H1 (cell line): ENCODE results near the gene ZNF565. TPM values are rescaled to one million over a fixed set of nuclear protein-coding genes. Genes with fewer than 3 reads are reported as not detected.

Source experiments
- CTCF ChIA-PET: fragments of 300-600 bp; sonication (Branson Sonifier 250); formaldehyde crosslinking; loops from one replicate; lab custom pipeline; 2021; ENCODE audit not compliant: partially characterized antibody; lab: Charles Lee
- POLR2A ChIA-PET: fragments of 300-600 bp; sonication (Branson Sonifier 250); formaldehyde crosslinking; loops from one replicate; lab custom pipeline; 2021; ENCODE audit warnings: inconsistent platforms; ENCODE audit not compliant: partially characterized antibody; lab: Charles Lee
- DNase-seq, 2 experiments: peaks; one replicate each; pipeline versions ENCODE4 v3.0.0 to v3.0.0-alpha.2; 2010 to 2022; ENCODE audit warnings: low spot score in 2 of 2, low read depth in 1 of 2, mixed read lengths in 1 of 2
- FAIRE-seq: peaks from 2 replicates; lab custom pipeline; 2011; peaks lifted over from hg19 to GRCh38; lab: Jason Lieb, UNC
- H2AFZ ChIP-seq: 2 replicates; pipeline ENCODE4 v1.8.1; 2012; ENCODE audit warnings: low read length, inconsistent platforms
- H2AK5ac ChIP-seq: 2 replicates; pipeline ENCODE4 v1.6.1; 2013; ENCODE audit warnings: low read depth, low read length
- H2BK120ac ChIP-seq: replicated peaks from 2 replicates; pipeline ENCODE3; 2013; ENCODE audit warnings: low read depth, low read length, inconsistent platforms
- H2BK12ac ChIP-seq: 2 replicates; pipeline ENCODE4 v1.6.1; 2013; ENCODE audit warnings: low read depth, low read length
- H2BK15ac ChIP-seq: 2 replicates; pipeline ENCODE4 v1.6.1; 2013; ENCODE audit warnings: low read length
- H2BK20ac ChIP-seq: 2 replicates; pipeline ENCODE4 v1.6.1; 2013; ENCODE audit warnings: low read length
- H2BK5ac ChIP-seq: 2 replicates; pipeline ENCODE4 v1.6.1; 2013; ENCODE audit warnings: low read depth, low read length
- H3K14ac ChIP-seq: 2 replicates; pipeline ENCODE4 v1.6.1; 2013; ENCODE audit warnings: inconsistent platforms; ENCODE audit not compliant: insufficient read length
- H3K18ac ChIP-seq: 2 replicates; pipeline ENCODE4 v1.6.1; 2013; ENCODE audit warnings: low read length; ENCODE audit errors: extremely low read depth
- H3K23ac ChIP-seq: 2 replicates; pipeline ENCODE4 v1.6.1; 2013; ENCODE audit warnings: inconsistent platforms; ENCODE audit not compliant: insufficient read length
- H3K23me2 ChIP-seq: 2 replicates; pipeline ENCODE4 v1.6.1; 2013; ENCODE audit warnings: low read depth, low read length
- H3K27ac ChIP-seq: 2 replicates; pipeline ENCODE4 v1.6.1; 2011; ENCODE audit warnings: low read depth, low read length, inconsistent platforms
- H3K27me3 ChIP-seq, 4 experiments: replicated peaks in 1 of 4; 1 replicate in 1 of 4; 2 replicates in 3 of 4; pipeline versions ENCODE4 v1.6.1 to v1.8.1; 2011 to 2013; ENCODE audit warnings: low read length in 3 of 4, mild to moderate bottlenecking in 3 of 4, inconsistent platforms in 2 of 4, mixed read lengths in 2 of 4, moderate library complexity in 1 of 4; ENCODE audit not compliant: control insufficient read depth in 3 of 4, insufficient read depth in 3 of 4; ENCODE audit errors: extremely low read depth in 1 of 4
- H3K36me3 ChIP-seq, 4 experiments: 2 replicates each; pipeline versions ENCODE4 v1.6.1 to v1.8.1; 2011 to 2013; ENCODE audit warnings: mild to moderate bottlenecking in 4 of 4, low read length in 3 of 4, moderate library complexity in 2 of 4, control low read depth in 1 of 4, inconsistent platforms in 1 of 4; ENCODE audit not compliant: insufficient read depth in 4 of 4, control insufficient read depth in 2 of 4
- H3K4ac ChIP-seq: replicated peaks from 2 replicates; pipeline ENCODE3; 2013; ENCODE audit warnings: low read length, low read depth, mixed read lengths, inconsistent platforms; ENCODE audit not compliant: insufficient read length
- H3K4me1 ChIP-seq, 4 experiments: replicated peaks in 1 of 4; 1 replicate in 1 of 4; 2 replicates in 3 of 4; pipeline versions ENCODE4 v1.6.1 to v1.8.1; 2011 to 2013; ENCODE audit warnings: low read length in 3 of 4, inconsistent platforms in 2 of 4, mixed read lengths in 1 of 4; ENCODE audit not compliant: insufficient read depth in 4 of 4, control insufficient read depth in 3 of 4
- H3K4me2 ChIP-seq, 2 experiments: 2 replicates each; pipeline versions ENCODE4 v1.6.1 to v1.8.1; 2011 to 2013; ENCODE audit warnings: low read depth in 2 of 2, low read length in 2 of 2, control low read depth in 1 of 2, inconsistent platforms in 1 of 2, mild to moderate bottlenecking in 1 of 2; ENCODE audit not compliant: insufficient read depth in 1 of 2
- H3K4me3 ChIP-seq, 4 experiments: fragments of 200-600, 300-600 bp in 1 of 4; sonication (generic), shearing (Covaris generic), sonication (Bioruptor Twin) in 1 of 4; 2 replicates each; pipeline versions ENCODE4 v1.5.1 to v1.8.1; 2011 to 2016; ENCODE audit warnings: low read length in 4 of 4, low read depth in 3 of 4, control low read depth in 2 of 4, inconsistent platforms in 2 of 4, mild to moderate bottlenecking in 2 of 4, mixed read lengths in 1 of 4, moderate library complexity in 1 of 4; ENCODE audit not compliant: insufficient read depth in 2 of 4; ENCODE audit errors: extremely low read depth in 1 of 4
- H3K56ac ChIP-seq: replicated peaks from 2 replicates; pipeline ENCODE3; 2013; ENCODE audit warnings: low read depth, mild to moderate bottlenecking, mixed read lengths, low read length, inconsistent platforms; ENCODE audit not compliant: insufficient read length
- H3K79me1 ChIP-seq: 2 replicates; pipeline ENCODE4 v1.6.1; 2013; ENCODE audit warnings: low read depth, low read length, control low read depth
- H3K79me2 ChIP-seq, 2 experiments: 2 replicates each; pipeline versions ENCODE4 v1.6.1 to v1.8.1; 2012 to 2013; ENCODE audit warnings: low read length in 2 of 2, mild to moderate bottlenecking in 2 of 2, inconsistent platforms in 1 of 2; ENCODE audit not compliant: insufficient read depth in 2 of 2, control insufficient read depth in 1 of 2
- H3K9ac ChIP-seq, 4 experiments: replicated peaks in 1 of 4; 1 replicate in 1 of 4; 2 replicates in 3 of 4; pipeline versions ENCODE4 v1.6.1 to v1.8.1; 2011 to 2013; ENCODE audit warnings: low read depth in 3 of 4, low read length in 3 of 4, control low read depth in 2 of 4, mild to moderate bottlenecking in 2 of 4, moderate library complexity in 2 of 4, inconsistent platforms in 1 of 4; ENCODE audit errors: extremely low read depth in 1 of 4
- H3K9me3 ChIP-seq, 2 experiments: 2 replicates each; pipeline versions ENCODE4 v1.6.1 to v1.8.1; 2012 to 2013; ENCODE audit warnings: mild to moderate bottlenecking in 2 of 2, moderate library complexity in 2 of 2, control low read depth in 1 of 2, inconsistent platforms in 1 of 2, low read depth in 1 of 2, low read length in 1 of 2, mixed read lengths in 1 of 2; ENCODE audit not compliant: insufficient read depth in 2 of 2
- H4K20me1 ChIP-seq, 2 experiments: replicated peaks in 1 of 2; 2 replicates each; pipeline versions ENCODE3 to v1.8.1; 2011 to 2013; ENCODE audit warnings: inconsistent platforms in 2 of 2, low read length in 2 of 2, mild to moderate bottlenecking in 1 of 2; ENCODE audit not compliant: insufficient read depth in 2 of 2, control insufficient read depth in 1 of 2
- H4K5ac ChIP-seq: 2 replicates; pipeline ENCODE4 v1.6.1; 2013; ENCODE audit warnings: low read length, low read depth, mixed read lengths, inconsistent platforms; ENCODE audit not compliant: insufficient read length
- H4K8ac ChIP-seq: 2 replicates; pipeline ENCODE4 v1.8.0; 2013; ENCODE audit warnings: mild to moderate bottlenecking, moderate library complexity, low read length, inconsistent platforms; ENCODE audit not compliant: insufficient read depth; ENCODE audit errors: extremely low read depth
- H4K91ac ChIP-seq: replicated peaks from 2 replicates; pipeline ENCODE3; 2013; ENCODE audit warnings: low read length, mixed read lengths, inconsistent platforms; ENCODE audit not compliant: insufficient read length
- RAD21 ChIP-seq, 2 experiments: IDR thresholded peaks in 1 of 2; conservative IDR thresholded peaks in 1 of 2; 2 replicates each; pipeline ENCODE4 v1.6.1; 2011; ENCODE audit warnings: low read depth in 2 of 2, low read length in 2 of 2, improper control_type of control experiment in 1 of 2, inconsistent platforms in 1 of 2, mild to moderate bottlenecking in 1 of 2, moderate library complexity in 1 of 2
- WGBS, 2 experiments: shearing (Covaris generic) in 1 of 2; methylation state at CpG; one replicate each; pipeline versions ENCODE4 v1.1.6 to v1.1.7; 2013 to 2015; ENCODE audit warnings: low lambda C conversion rate in 2 of 2, mixed read lengths in 2 of 2, inconsistent platforms in 1 of 2, low coverage in 1 of 2, missing lambda C conversion rate in 1 of 2; ENCODE audit not compliant: insufficient replicate concordance in 2 of 2, insufficient coverage in 1 of 2, insufficient read length in 1 of 2; ENCODE audit errors: extremely low coverage in 1 of 2, missing lambda C conversion rate in 1 of 2; 5-methylcytosine and 5-hydroxymethylcytosine counted together
- polyA plus RNA-seq, 7 experiments: library from polyadenylated mRNA; depleted of rRNA in 3 of 7; stranded (reverse) in 5 of 7; unstranded in 2 of 7; fragments of >200 nt in 5 of 7; fragments of 200-250 nt in 2 of 7; gene quantifications; 1 replicate in 5 of 7; 2 replicates in 1 of 7; 4 replicates in 1 of 7; pipeline versions ENCODE4 v1.2.1 to v1.2.3, GENCODE V29; 2011 to 2013; ENCODE audit warnings: missing spikeins in 2 of 7, mixed read lengths in 2 of 7
- total RNA-seq: library from RNA; stranded (reverse); fragmentation: NEBNext Ultra II Directional; extraction: Animal tissue kit (Norgen Biotek cat#: 25700); gene quantifications from 2 replicates; pipeline ENCODE4 v1.2.1, GENCODE V29; 2021

The ZNF565 gene
- total and polyA plus RNA-seq, 2 of the 8 experiments (the other 6 are each of a cell fraction or from before 2014, with no cell fraction given): 0.89 to 3.1 TPM

DNA sequence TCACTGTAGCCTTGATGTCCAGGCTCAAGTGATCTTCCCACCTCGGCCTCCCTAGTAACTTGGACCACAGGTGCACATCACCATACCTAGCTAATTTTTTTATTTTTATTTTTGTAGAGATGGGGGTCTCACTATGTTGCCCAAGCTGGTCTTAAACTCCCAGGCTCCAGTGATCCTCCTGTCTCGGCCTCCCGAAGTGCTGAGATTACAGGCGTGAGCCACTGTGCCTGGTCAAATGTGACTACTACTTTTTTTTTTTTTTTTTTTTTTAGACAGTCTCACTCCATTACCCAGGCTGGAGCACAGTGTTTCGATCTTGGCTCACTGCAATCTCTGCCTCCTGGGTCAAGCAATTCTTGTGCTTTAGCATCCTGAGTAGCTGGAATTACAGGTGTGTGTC, 41.6 kb downstream of the ZNF565 start:
- 0 out of 4 replicates have a peak, but pooled peaks cover 0 to 3% of the 10 kb centered on the region in 2 experiments for H3K9me3 ChIP-seq
- no peak overlapping the region for H3K4me3 ChIP-seq
- no peak overlapping the region for H3K14ac ChIP-seq
- no peak overlapping the region for H3K27ac ChIP-seq
- H4K91ac ChIP-seq: no peak overlapping the region
- H4K20me1 ChIP-seq: no peaks in the 10 kb centered on the region
- CTCF ChIA-PET: interaction anchor here (0.6 to 13.5 kb wide), 5 partner anchors 9 to 366 kb away, joined by 3 to 157 read pairs (median 4); partner anchors contain the start of gene CAPNS1
- no peak overlapping the region for H3K18ac ChIP-seq
- H2BK5ac ChIP-seq: no peak overlapping the region
- H3K4me1 ChIP-seq: no peaks in the 10 kb centered on the region
- no peaks in the 10 kb centered on the region for H3K36me3 ChIP-seq
- no peaks in the 10 kb centered on the region for H3K23me2 ChIP-seq
- no peak overlapping the region for H4K8ac ChIP-seq
- FAIRE-seq: no peak
- no peak overlapping the region for H3K9ac ChIP-seq
- POLR2A ChIA-PET: interaction anchor here (1.0 to 5.8 kb wide), 4 partner anchors 29 to 118 kb away, joined by 3 to 36 read pairs (median 6); partner anchors contain the start of genes THAP8, WDR62, ZNF146 and ZNF565
- H3K56ac ChIP-seq: no peak overlapping the region
- no peak overlapping the region for H2BK120ac ChIP-seq
- no peak for TF ChIP-seq RAD21 (IDR thresholded peaks at IDR 0.05 in 1 of 2, conservative IDR thresholded peaks at IDR 0.05 in 1 of 2; ENCODE audit: low read depth in 2 of 2, low read length in 2 of 2)
- TF ChIP-seq, all 59 proteins: peak for 0
- H3K79me2 ChIP-seq: no peaks in the 10 kb centered on the region
- DNase-seq: no peak
- no peak overlapping the region for H2AFZ ChIP-seq
- WGBS, 2 experiments: 79% methylated on average over 5 of the region's 5 CpGs; no CpG with 5 or more reads in 1 of the 2 experiments
- H2BK12ac ChIP-seq: no peak overlapping the region
- H3K79me1 ChIP-seq: no peaks in the 10 kb centered on the region
- no peak overlapping the region for H2BK20ac ChIP-seq
- no peak overlapping the region for H3K4ac ChIP-seq
- no peak overlapping the region for H3K23ac ChIP-seq
- H3K27me3 ChIP-seq: no peaks in the 10 kb centered on the region
- no peak overlapping the region for H2AK5ac ChIP-seq
- H4K5ac ChIP-seq: no peak overlapping the region
- no peak overlapping the region for H3K4me2 ChIP-seq
- H2BK15ac ChIP-seq: no peak overlapping the region
